Stimulated activated naive CD4-positive, alpha-beta T cell (primary cell): ENCODE results near the gene NAT9.

Experiments used
- DNase-seq, 6 experiments: peaks; one replicate each; lab custom pipeline; 2025; lab: John Stamatoyannopoulos, UW

NAT9 gene

GRCh38 chr17:74776044-74776962, at the start of gene NAT9:
Gene NAT9 (minus strand): TSS chr17:74776345. CDS start chr17:74775698, 647 bp downstream.
- peak; percentile 91 to 98 (median 97) for DNase-seq

GRCh38 chr17:74824961-74825627, 48.9 kb upstream of the NAT9 start:
- no peak for DNase-seq

- no peak for DNase-seq
Observed at GRCh38 chr17:74822939-74823367, 46.8 kb upstream of the NAT9 start.

GRCh38 chr17:74822335-74822938, 46.3 kb upstream of the NAT9 start:
- DNase-seq = no peak

- DNase-seq = no peak
Observed at GRCh38 chr17:74821655-74822334, 45.6 kb upstream of the NAT9 start.

- DNase-seq = no peak
Observed at GRCh38 chr17:74819801-74820436, 43.8 kb upstream of the NAT9 start.

- no peak for DNase-seq
Observed at GRCh38 chr17:74818291-74818938, 42.3 kb upstream of the NAT9 start.

- DNase-seq = no peak
Observed at GRCh38 chr17:74816905-74817620, 40.9 kb upstream of the NAT9 start.

- no peak for DNase-seq
Observed at GRCh38 chr17:74815550-74816370, 39.6 kb upstream of the NAT9 start.

- no peak for DNase-seq
Observed at GRCh38 chr17:74815067-74815466, 38.9 kb upstream of the NAT9 start.

GRCh38 chr17:74814453-74814852, 38.3 kb upstream of the NAT9 start:
- DNase-seq = no peak

- DNase-seq = no peak
Observed at GRCh38 chr17:74812109-74813009, 36.2 kb upstream of the NAT9 start.

GRCh38 chr17:74810699-74811485, 34.7 kb upstream of the NAT9 start:
- DNase-seq = no peak

GRCh38 chr17:74808714-74809430, 32.7 kb upstream of the NAT9 start:
- DNase-seq = no peak

- DNase-seq = no peak
Observed at GRCh38 chr17:74807925-74808324, 31.8 kb upstream of the NAT9 start.

GRCh38 chr17:74807441-74807840, 31.3 kb upstream of the NAT9 start:
- no peak for DNase-seq

- DNase-seq = no peak
Observed at GRCh38 chr17:74806334-74806733, 30.2 kb upstream of the NAT9 start.
